HG03175 (cell line): ENCODE measurements around the gene CCDC171.

ENCODE experiments used
- ATAC-seq: cut with Tn5 transposase; IDR thresholded peaks from one replicate; pipeline ENCODE4 v1.9.1; 2021; ENCODE audit warnings: mild to moderate bottlenecking, moderate library complexity; ENCODE audit not compliant: unreplicated experiment

CCDC171 gene

GRCh38 chr9:15975101-15975778, 422.4 kb downstream of the CCDC171 start:
- no peak for ATAC-seq

GRCh38 chr9:15977438-15977837, 424.6 kb downstream of the CCDC171 start:
- ATAC-seq = no peak

GRCh38 chr9:15982182-15982581, 429.3 kb downstream of the CCDC171 start:
- no peak for ATAC-seq

DNA sequence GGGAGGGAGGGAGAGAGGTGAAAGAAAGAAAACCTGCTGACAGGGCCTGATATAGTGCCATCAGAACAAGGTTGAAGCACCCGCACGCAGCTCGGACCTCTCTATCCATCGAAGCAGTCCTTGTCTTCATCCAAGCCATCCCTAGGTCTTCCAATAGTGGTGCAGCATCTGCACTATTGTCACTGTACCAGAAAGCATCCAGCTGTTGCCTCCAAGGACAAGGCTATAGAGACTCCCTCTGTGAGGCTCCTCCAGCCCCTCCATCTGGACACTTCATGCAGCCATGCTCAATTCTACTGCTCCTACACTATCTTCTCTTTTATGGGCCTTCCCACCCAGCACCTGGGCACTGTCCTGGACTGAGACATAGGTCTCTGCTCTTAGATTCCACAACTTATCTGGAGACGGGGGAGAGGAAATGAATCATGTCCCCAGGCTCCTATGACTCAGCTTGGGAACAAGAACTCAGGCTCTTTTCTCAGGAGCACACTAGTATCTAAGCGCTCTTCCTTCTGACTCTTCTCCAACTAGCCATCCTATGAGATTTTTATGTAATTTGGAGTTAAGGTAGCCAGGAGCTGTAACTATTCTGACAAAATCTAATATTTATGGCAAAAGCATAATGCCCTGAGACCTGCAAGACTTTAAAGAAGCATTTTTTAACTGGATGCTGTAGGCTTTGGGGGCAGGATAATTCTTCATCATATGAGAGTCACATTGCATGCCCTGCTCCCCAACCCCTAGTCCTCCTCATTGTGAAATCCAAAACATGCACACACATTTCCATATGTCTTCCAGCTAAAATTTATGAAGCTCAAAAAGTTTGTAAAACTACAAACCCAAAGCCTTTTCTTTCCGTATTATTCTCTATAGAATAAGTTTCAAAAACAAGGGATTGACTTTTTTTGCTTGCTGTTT, 446.8 kb downstream of the CCDC171 start:
- ATAC-seq = no peak

- ATAC-seq = no peak
These were observed 448.0 kb downstream of the CCDC171 start for GRCh38 chr9:16000811-16001210.

- ATAC-seq = no peak
These were observed 449.0 kb downstream of the CCDC171 start for GRCh38 chr9:16001856-16002255.

GRCh38 chr9:16002816-16003215, 450.0 kb downstream of the CCDC171 start:
- ATAC-seq = no peak

- no peak for ATAC-seq
These were observed 450.9 kb downstream of the CCDC171 start for GRCh38 chr9:16003785-16004184.

DNA sequence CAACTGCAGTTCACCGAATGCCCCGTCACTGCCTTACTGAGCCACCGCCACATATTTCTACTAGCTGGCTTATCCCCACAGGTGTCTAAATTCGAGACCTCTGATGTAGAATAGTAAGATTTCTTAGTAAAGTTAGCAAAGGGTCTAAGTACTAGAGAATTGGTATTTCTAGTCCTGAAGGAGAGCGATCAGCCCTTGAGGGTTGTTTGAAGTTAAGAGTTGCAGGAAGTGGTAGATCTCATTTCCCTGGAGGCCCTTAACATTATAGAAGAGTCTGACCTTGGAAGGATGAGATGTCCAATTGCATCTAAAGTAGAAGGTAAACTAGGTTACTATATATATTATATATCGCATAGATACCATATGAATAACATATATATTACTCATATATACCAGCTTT, 451.8 kb downstream of the CCDC171 start:
- no peak for ATAC-seq

DNA sequence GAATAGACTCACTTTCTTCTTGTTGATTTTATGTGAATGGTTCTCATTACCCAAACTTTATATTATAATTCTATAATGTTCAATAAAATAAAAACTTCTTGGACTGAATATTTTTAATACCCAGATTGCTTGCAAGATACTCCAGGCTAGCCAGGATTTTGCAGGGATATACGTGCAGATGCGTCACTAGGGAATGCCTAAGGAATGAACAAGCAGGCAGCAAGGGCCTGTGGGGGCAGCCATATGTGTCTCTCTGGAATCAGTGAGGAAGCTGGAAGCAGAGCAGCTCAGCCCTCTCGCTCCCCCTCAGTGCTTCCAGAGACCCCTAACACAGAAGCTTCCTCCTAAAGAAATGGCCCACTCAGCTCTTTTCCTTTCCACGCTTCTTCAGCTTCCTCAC, 457.4 kb downstream of the CCDC171 start:
- ATAC-seq = no peak

DNA sequence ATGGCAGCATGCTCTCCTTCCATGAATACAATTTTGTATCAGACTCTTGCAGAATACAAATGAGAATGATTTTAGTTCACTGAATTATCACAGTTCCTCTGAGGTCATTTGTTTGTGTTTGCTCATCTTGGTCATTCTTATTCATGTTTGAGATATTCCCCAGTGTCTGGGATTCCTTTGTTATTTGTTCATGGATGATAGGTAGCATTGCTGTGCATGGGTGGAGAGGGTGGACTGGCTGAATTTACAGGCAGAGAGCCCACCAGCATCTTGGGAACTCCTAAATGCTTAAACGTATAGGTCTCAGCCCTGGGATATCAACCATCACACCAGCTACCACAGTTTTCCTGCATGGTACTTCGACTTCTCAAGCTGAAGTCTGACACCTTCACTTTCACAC, 459.8 kb downstream of the CCDC171 start:
- no peak for ATAC-seq

GRCh38 chr9:16013366-16013765, 460.5 kb downstream of the CCDC171 start:
- ATAC-seq = no peak

GRCh38 chr9:16013826-16014225, 461.0 kb downstream of the CCDC171 start:
- no peak for ATAC-seq

DNA sequence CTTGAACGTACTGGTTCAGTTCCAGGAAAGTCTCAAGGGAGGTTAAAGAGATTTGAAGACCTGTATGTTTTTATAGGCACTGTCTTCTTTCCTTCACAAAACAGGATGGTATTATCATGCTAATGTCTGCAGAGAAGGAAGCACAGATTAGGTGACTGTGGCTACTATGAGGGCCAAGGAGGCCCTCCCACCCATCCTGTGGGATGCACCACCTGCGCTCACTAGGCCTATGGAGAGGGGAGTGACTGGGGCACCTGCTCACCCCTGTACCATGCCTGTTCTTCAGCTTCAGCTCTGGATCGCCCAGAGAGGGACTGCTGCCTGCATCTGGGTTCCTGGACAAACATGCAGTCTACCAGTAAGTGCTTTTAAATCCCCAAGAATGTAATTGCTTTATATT, 469.4 kb downstream of the CCDC171 start:
- no peak for ATAC-seq

GRCh38 chr9:16023446-16023845, 470.6 kb downstream of the CCDC171 start:
- no peak for ATAC-seq
